Measurements from ENCODE around the gene BRD3. TPM values are rescaled to one million over a fixed set of nuclear protein-coding genes. Genes with fewer than 3 reads are reported as not detected.
A peak's percentile ranks its signal among the peaks of the same experiment; 100 is the strongest.

Gene BRD3
- total RNA-seq, 1 experiment from 2014 or later: 7.3 TPM

DNA sequence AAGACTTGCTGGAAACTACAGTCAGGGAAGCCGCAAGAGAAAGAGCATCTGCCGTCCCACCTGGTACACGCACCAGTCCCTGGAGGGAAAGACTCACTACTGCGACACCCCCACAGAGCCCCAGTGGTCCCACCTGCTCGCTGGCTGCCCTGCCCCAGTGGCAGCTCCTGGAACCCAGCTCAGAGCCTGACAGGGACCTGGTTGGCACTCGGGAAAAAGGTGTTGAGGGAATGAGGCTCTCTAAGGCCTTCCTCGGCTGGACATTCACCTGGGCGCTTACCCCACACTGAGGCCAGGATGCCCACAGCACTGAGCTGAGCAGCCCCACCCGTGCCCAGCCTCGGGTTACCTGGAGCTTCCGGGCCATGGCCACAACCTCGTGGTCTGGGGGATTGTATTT lies 22.9 kb downstream of the BRD3 start:
- no peak for DNase-seq (ENCODE audit: low spot score)
- in situ Hi-C loops (cut with HindIII; ENCODE audit: low sequenced_read_pairs): no loop called here

DNA sequence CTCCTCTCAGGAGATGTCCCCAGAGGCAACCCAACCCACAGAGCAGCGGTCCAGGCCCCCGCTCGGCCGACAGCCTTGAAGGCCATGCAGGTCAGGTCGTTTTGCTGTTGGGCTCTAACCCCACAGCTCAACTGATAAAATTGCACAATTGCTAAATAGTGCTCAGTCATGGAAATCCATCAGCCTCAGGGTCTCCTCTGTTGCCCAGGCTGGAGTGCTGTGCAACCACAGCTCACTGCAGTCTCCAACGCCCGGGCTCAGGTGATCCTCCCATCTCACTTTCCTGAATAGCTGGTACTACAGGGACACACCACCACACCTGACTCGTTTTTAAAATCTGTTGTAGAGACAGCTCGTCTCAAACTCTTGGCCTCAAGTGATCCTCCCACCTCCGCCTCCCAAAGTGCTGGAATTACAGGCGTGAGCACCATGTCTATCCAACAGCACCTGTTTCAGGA lies 24.3 kb downstream of the BRD3 start:
- in situ Hi-C loops (cut with HindIII; ENCODE audit: low sequenced_read_pairs): no loop called here
- DNase-seq (ENCODE audit: low spot score): no peak

- DNase-seq (ENCODE audit: low spot score): no peak
- in situ Hi-C loops (cut with HindIII; ENCODE audit: low sequenced_read_pairs): no loop called here
Measured at GRCh38 chr9:134041649-134041962, 26.2 kb downstream of the BRD3 start.

DNA sequence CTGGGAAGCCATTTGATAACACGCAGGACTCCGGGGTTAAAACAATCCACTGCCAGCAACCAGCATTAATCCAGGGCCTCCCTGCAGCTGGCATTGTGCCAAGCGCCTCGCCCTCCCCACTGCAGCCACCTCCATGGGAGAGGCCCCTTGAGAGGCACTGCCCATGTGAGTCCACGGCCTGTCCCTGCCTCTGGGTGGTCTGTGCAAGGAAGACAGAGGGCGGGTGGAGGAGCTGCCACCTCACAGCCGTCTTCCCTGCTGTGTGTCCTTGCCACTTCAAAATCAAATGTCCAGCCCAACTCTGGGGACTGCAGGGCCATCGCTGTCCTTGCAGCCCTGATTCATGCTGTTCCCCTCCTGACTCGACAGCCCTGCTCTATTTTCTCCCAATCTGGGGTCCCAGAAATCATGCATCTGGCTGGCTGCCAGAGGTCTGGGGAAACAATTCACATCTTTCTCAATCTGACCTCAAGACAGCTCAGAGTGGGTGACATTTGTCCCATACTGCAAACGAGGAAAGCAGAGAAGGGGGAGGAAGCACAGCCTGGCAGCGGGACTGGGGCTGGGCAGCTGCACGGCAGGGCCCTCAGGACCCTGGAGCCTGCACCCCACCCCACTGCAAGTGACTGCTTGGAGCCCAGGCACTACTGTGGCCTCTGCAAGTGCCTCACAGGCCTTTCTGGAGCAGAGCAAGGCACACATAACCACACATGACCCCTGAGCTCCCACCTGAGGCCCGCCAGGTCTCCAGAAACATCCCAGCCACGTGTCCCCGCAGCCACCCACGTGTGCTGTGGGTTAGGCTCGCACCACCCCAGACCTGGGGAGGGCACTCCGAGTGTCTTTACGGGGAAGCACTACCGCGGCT lies 26.8 kb downstream of the BRD3 start:
- DNase-seq (ENCODE audit: low spot score): no peak
- in situ Hi-C loops (cut with HindIII; ENCODE audit: low sequenced_read_pairs): no loop called here

GRCh38 chr9:134040176-134040565 lies 27.7 kb downstream of the BRD3 start:
- in situ Hi-C loops (cut with HindIII; ENCODE audit: low sequenced_read_pairs): no loop called here

DNA sequence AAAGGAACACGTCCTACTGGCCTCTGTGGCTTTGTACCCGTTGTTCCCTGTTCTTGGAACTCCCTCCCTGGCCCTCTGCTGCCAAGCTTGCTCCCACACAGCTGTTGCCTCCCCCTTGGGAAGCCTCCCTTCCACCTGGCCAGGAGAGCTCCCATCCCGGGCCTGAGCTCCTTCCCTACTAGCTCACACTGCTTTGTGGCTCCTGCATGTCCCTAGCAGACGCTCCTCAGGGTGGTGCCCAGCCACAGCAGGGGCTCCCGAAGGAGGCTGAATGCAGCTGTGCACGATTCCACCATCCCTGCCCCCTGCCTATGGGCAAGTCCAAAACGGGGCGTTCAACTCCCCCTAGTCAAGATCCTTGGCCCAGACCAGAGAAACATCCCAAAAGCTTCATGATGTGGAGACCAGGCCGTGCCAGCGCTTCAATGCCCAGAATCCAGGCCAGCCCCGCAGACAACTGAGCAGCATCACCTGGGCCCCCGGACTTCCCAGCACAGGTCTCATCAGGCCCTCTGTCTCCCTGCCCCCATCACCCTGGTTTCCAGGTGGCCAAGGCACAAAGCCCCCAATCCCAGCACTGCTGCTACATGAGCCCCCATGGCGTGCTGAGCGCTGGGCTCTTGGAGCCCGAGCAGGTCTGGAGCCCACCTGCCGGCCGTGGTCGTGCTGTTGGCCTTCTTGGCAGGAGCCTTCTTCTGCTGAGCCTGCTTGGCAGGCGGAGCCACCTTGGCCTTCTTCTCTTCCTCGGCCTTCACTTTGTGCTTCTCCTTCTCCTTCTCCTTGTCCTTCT lies 28.2 kb downstream of the BRD3 start:
- in situ Hi-C loops (cut with HindIII; ENCODE audit: low sequenced_read_pairs): no loop called here
- no peak for DNase-seq (ENCODE audit: low spot score)

More at GRCh38 chr9:134040176-134040565, 27.7 kb downstream of the BRD3 start:
- no peak for DNase-seq (ENCODE audit: low spot score)

GRCh38 chr9:134037641-134038040 lies 30.2 kb downstream of the BRD3 start:
- in situ Hi-C loops (cut with HindIII; ENCODE audit: low sequenced_read_pairs): no loop called here
- no peak for DNase-seq (ENCODE audit: low spot score)

DNA sequence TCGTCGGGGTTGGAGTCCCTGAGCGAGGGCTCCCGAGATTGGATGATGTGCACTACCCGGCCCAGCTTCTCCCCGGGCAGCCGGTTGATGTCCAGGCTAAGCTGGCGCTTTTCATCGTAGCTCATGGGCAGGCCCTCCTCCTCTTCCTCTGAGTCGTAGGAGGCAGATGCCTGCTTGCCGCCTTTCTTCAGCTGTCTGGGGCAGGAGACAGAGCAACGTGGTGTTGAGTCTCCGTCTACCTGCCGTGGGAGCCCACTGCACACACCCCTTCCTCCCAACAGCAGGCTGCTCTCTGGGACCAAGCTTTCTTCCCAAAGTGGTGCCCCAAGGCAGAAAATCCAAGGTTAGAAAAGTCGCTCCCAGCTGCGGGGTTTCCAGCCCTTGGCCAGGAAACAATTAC lies 31.7 kb downstream of the BRD3 start:
- DNase-seq (ENCODE audit: low spot score): no peak
- in situ Hi-C loops (cut with HindIII; ENCODE audit: low sequenced_read_pairs): no loop called here

- DNase-seq (ENCODE audit: low spot score): peak; percentile 78
- in situ Hi-C loops (cut with HindIII; ENCODE audit: low sequenced_read_pairs): no loop called here
Measured at GRCh38 chr9:134035041-134036039, 32.5 kb downstream of the BRD3 start.

DNA sequence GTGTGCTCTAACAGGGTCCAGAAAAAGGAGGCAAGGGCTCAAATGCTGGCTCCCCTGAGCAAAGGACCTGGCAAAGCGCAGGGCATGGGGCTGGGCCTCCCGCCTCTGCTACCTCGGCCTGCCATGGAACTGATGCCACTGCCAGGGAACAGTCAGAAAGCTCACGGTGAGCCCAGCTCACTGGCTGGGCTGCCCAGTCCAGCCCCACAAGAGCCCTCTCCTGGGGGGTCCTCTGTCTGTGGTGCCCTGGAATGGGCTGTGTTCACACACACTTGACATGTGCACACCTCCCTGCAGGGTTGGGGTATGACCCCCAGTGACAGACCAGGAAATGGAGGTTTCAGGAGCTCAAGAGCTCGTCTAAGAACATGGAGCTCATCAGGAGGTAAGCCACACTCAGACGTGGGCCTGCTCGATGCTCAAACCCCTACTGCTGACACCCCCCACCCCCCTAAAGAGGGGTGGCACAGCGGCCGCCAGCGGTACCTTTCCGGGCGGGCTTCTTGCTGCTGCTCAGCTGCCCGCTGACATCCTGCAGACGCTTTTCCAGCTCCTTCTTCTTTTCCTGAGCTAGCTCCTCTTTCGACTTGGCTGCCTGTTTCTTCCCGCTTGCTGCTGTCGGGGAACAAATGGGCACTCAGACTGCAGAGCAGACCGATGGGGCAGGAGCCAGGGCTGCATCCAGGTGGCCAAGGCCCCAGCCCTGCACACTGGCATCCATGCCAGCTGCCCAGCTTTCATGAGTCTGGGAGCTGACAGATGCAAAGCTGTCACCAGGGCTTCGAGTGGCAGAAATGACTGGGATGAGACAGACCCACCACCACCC lies 33.4 kb downstream of the BRD3 start:
- in situ Hi-C loops (cut with HindIII; ENCODE audit: low sequenced_read_pairs): no loop called here
- DNase-seq (ENCODE audit: low spot score): peak; percentile 87

- DNase-seq (ENCODE audit: low spot score): no peak
- in situ Hi-C loops (cut with HindIII; ENCODE audit: low sequenced_read_pairs): no loop called here
Measured at GRCh38 chr9:134033516-134034214, 34.2 kb downstream of the BRD3 start.

DNA sequence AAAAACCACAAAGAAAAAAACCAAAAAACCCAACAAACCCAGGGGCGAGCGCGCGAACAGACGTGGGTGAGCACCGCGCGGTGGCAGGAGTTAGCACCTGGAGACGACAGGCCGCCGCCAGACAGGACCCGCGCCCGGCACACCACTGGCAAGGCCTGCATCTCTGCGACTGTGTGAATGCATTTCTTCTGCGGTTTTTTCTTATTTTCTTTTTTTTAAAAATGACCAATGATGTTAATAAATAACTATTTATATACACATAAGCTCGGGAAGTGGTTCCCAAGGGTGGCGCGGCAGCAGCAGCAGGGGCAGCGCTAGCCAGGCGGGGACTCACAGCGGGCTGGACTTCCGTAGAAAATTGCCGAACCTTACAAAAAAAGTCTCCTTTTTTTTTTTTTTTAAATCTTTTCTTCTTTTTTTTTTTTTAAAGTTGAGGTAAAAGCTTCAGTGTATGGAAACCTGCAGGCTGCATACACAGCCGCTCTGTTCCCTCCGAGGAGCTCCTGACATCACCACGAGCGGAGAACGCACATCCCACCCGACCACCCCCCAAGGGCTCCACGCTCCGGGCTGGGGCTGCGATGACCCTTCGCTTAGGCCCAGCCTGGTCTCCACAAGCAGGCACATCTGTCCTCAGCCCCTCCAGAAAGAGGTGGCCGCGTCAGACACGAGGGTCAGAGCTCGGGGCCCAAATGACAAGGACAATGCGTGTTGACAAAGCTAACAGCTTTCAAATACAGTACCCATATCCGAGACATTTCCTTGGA lies 35.2 kb downstream of the BRD3 start:
- in situ Hi-C loops (cut with HindIII; ENCODE audit: low sequenced_read_pairs): no loop called here
- DNase-seq (ENCODE audit: low spot score): no peak

- in situ Hi-C loops (cut with HindIII; ENCODE audit: low sequenced_read_pairs): no loop called here
Measured at GRCh38 chr9:134031783-134032182, 36.0 kb downstream of the BRD3 start.

DNA sequence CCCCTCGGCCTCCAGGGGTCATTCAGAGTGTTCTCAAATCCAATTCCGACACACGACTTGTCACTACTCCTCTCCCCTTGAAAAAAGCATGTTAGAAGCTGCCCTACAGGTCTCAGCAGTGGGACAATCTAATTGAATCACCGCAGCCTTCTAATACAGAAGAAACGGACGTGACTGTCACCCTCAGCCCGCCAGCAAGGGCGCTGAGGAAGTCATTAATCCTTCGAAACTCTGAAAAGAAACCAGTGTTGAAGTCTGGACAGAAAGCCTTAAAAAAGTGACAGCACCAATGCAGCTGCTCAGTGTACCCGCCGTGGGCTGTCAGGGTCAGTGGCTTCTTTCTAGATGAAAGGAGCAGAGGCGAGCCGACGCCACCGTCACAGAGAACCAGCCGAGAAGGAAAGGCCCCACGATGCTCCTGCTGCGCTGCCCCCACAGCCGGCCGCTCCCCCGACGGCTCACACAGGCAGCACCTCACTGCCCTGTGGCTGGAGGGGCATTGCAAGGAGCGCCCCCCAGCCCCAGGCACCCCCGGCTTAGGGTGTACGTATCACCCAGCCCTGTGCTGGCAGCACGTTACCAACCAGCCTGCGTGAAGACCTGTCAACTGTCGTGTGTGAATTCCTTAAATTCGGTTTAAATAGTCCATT lies 36.9 kb downstream of the BRD3 start:
- in situ Hi-C loops (cut with HindIII; ENCODE audit: low sequenced_read_pairs): no loop called here
- no peak for DNase-seq (ENCODE audit: low spot score)

More at GRCh38 chr9:134031783-134032182, 36.0 kb downstream of the BRD3 start:
- no peak for DNase-seq (ENCODE audit: low spot score)

DNA sequence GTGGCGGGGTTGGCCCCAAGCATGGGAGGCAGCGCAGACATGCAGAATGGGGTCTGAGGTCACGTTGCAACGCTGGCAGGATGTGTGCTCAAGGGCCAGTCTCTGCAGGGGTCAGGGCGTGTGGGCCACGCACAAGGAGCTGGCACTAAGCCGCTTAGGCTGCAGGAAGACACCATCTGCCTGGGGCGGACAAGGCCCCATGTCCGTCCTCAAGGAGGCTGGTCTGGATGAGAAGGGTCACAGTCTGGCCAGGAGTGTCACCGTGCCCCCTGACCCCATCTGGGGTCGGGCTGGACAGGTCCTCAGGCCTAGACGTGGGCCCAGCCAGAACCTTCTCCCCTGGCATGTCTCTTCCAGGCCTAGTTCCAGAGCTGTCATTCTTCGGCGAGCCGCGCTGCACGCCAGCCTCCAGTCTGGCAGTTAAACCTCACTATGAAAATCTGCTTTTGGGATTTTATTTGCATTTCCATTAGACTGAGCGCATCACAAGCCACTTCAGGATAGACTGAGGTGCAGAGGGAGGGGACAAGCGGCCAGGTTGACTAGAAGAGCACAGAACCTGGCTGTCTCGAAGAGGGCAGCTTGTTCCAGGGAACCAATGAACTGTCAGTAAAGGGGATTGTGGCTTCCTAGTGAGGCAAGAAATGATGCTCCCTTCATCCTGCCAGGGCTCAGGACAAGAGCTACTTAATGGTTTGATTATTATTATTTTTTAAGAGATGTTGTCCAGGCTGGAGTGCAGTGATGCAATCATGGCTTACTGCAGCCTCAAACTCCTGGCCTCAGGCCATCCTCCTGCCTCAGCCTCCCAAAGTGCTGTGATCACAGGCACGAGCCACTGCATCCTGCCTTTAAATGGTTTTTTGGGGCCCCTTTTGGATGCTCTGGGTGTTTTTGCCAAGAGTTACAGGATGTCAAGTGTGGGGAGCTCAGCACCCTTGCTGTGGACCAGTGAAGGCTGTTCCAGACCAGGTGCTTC lies 38.3 kb downstream of the BRD3 start:
- DNase-seq (ENCODE audit: low spot score): no peak
- in situ Hi-C loops (cut with HindIII; ENCODE audit: low sequenced_read_pairs): no loop called here

Data from G401 (cell line).